Activated CD8-positive, alpha-beta memory T cell treated with anti-CD3 and anti-CD28 coated beads, Interleukin-2, amount 10 ng/mL, durations not matched to agents 7 days and 5 days (primary cell): ENCODE results near the gene SLC26A1. TPM values are rescaled to one million over a fixed set of nuclear protein-coding genes. Genes with fewer than 3 reads are reported as not detected.

ENCODE experiments used
- ATAC-seq: fragments of 150-1000 bp; cut with Tn5 transposase; one replicate; pipeline ENCODE4 v1.10.0; 2021; ENCODE audit warnings: moderate library complexity
- CTCF ChIA-PET: fragments of 350-600 bp; sonication (Branson Sonifier 250); formaldehyde crosslinking; loops from one replicate; lab custom pipeline; 2021; ENCODE audit warnings: antibody characterized with exemption; lab: Charles Lee
- DNase-seq: peaks from one replicate; pipeline ENCODE4 v3.0.0-alpha.2; 2020
- H3K27ac Mint-ChIP-seq: one replicate; pipeline ENCODE4 v1.8.0; 2021; ENCODE audit warnings: mild to moderate bottlenecking, mixed read lengths
- H3K27me3 Mint-ChIP-seq: one replicate; pipeline ENCODE4 v1.8.0; 2021; ENCODE audit warnings: mixed read lengths
- H3K36me3 Mint-ChIP-seq: one replicate; pipeline ENCODE4 v1.8.0; 2021; ENCODE audit warnings: mild to moderate bottlenecking, mixed read lengths
- H3K4me1 Mint-ChIP-seq: one replicate; pipeline ENCODE4 v1.8.0; 2021; ENCODE audit warnings: mixed read lengths
- H3K4me3 Mint-ChIP-seq: one replicate; pipeline ENCODE4 v1.8.0; 2021; ENCODE audit warnings: mild to moderate bottlenecking, moderate library complexity, mixed read lengths
- H3K9me3 Mint-ChIP-seq: one replicate; pipeline ENCODE4 v1.8.0; 2022; ENCODE audit warnings: low read depth, mixed read lengths
- total RNA-seq, 2 experiments: library from RNA; stranded (reverse); gene quantifications; one replicate each; pipeline ENCODE4 v1.2.3, GENCODE V29; 2021

The SLC26A1 gene
- total RNA-seq, 2 experiments from 2014 or later, result not detected

DNA sequence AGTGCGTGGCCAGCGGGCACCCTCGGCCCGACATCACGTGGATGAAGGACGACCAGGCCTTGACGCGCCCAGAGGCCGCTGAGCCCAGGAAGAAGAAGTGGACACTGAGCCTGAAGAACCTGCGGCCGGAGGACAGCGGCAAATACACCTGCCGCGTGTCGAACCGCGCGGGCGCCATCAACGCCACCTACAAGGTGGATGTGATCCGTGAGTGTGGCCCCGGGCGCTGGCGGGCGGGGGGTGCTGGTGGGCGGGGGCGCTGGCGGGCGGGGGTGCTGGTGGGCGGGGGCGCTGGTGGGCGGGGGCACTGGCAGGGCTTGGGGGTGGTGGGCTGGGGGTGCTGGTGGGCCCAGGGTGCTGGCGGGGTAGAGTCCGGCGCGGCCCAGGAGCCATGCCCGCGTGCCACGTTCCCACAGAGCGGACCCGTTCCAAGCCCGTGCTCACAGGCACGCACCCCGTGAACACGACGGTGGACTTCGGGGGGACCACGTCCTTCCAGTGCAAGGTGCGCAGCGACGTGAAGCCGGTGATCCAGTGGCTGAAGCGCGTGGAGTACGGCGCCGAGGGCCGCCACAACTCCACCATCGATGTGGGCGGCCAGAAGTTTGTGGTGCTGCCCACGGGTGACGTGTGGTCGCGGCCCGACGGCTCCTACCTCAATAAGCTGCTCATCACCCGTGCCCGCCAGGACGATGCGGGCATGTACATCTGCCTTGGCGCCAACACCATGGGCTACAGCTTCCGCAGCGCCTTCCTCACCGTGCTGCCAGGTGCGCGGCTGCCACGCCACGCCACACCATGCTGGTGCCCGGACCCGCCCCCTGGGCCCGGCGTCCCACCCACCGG, 30.9 kb upstream of the SLC26A1 start:
- no peaks in the 10 kb centered on the region for H3K27me3 Mint-ChIP-seq
- H3K9me3 Mint-ChIP-seq, result no peaks in the 10 kb centered on the region

DNA sequence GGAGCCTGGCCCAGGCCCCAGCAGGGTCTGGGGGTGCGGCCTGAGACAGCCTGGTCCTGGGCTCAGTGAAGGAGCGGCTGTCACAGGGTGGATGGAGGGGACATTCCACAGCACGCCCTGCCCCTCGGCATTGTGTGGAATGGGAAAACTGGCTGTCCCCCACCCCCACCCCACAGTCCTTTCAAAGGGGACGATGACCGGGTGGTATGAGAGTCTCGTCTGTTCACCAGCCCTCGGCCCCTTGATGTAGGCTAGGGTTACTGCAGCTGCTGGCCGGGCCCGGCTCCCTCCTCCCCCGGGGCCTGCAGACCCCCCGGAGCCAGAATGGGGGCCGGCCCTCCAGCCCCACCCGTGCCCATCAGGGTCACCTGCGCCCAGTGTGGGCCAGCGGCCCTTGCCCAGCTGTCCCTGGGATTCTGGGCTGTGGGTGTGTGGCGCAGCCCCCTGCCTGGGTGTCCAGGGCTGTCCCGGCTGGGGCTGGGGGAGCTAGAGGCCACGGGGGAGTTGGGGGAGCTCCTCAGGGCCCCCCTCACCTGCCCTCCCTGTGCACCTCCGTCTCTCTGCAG, 30.0 kb upstream of the SLC26A1 start:
- Mint-ChIP-seq H3K36me3 (no peaks in the 10 kb centered on the region), H3K4me3 (no peak overlapping the region), H3K27ac (no peak overlapping the region), H3K9me3 (no peaks in the 10 kb centered on the region), H3K27me3 (no peaks in the 10 kb centered on the region), H3K4me1 (peaks cover 5% of the 10 kb centered on the region)
- ATAC-seq, result no peak
- no peak for DNase-seq
- CTCF ChIA-PET, result no interaction called here

More for the DNA sequence above, 30.9 kb upstream of the SLC26A1 start:
- no peaks in the 10 kb centered on the region for H3K36me3 Mint-ChIP-seq
- peaks cover 5% of the 10 kb centered on the region for H3K4me1 Mint-ChIP-seq
- no peak overlapping the region for H3K27ac Mint-ChIP-seq
- CTCF ChIA-PET, result no interaction called here
- DNase-seq, result no peak
- no peak for ATAC-seq
- no peak overlapping the region for H3K4me3 Mint-ChIP-seq

DNA sequence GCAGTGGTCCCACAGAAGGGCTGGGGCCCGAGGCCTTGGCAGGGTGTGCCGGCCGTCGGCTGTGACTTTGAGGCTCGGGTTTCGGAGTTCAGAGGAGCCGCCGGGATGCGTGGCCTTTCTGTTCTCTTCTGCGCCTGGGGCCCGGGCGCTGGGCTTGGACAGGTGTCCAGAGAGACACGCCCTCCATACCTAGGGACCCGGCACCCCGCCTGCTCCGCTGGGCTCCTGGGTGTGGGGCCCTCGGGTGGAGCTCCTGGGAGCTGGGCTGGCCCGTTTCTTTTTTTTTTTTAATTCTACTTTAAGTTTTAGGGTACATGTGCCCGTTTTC, 29.5 kb upstream of the SLC26A1 start:
- DNase-seq (no peak), ATAC-seq (no peak)
- Mint-ChIP-seq H3K9me3 (no peaks in the 10 kb centered on the region), H3K27ac (no peak overlapping the region), H3K4me1 (peaks cover 5% of the 10 kb centered on the region), H3K27me3 (no peaks in the 10 kb centered on the region), H3K4me3 (no peak overlapping the region), H3K36me3 (no peaks in the 10 kb centered on the region)
- CTCF ChIA-PET, result no interaction called here

DNA sequence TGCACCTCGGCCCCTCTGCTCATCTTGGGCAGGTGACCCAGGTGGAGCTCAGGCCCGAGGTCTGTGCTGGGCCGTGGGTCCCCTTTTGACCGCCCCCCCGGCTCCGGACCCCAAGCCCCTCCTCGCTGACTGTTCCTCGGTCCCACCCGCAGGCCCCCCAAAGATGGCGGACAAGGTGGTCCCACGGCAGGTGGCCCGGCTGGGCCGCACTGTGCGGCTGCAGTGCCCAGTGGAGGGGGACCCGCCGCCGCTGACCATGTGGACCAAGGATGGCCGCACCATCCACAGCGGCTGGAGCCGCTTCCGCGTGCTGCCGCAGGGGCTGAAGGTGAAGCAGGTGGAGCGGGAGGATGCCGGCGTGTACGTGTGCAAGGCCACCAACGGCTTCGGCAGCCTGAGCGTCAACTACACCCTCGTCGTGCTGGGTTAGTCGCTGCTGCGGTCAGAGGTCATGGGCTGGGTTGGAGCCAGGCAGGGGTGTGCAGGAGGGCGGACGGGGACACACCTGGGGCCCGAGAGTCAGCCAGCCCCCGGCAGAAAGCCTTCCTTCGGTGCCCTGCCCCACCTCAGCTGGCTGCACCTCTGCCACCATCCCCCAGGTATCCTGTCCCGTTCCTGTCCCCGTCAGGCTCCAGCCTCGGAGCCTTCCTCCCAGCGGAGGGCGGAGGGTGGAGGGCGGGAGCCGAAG, 29.0 kb upstream of the SLC26A1 start:
- Mint-ChIP-seq H3K27ac (no peak overlapping the region), H3K36me3 (no peaks in the 10 kb centered on the region), H3K27me3 (no peaks in the 10 kb centered on the region), H3K9me3 (no peaks in the 10 kb centered on the region), H3K4me3 (no peak overlapping the region), H3K4me1 (peaks cover 5% of the 10 kb centered on the region)
- ATAC-seq, result no peak
- DNase-seq, result no peak
- CTCF ChIA-PET, result no interaction called here

DNA sequence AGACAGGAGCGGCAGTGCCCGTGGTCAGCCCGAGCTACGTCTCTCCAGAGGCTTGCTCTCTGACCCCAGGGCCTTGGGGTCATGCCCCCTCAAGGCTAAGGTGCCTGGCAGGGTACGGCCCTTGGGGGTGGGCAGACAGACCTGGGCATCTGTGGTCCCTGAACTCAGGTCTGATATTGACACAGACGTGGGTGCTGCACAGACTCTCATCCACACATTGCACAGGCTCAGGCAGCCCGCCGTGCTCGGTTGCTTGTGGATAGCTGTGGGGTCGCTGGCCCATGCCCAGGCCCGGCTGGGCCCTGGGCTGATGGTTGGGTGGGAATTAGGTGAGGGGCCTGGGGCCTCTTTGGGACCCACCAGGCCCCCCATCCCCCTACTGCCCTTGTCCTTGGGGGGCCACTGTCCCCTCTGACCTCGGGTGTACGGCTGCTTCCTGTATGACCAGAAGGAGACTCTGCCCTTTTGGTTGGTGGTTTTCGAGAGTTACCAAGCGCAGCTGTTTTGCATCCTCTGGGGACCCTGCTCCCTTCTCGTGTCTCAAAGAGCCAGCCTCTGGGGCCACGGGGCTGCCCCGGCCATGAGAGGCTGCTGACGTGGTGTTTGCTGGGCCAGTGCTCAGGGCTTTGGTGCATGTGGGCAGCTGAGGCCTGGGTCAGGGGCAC, 28.3 kb upstream of the SLC26A1 start:
- ATAC-seq, result no peak
- H3K9me3 Mint-ChIP-seq, result no peaks in the 10 kb centered on the region
- no peaks in the 10 kb centered on the region for H3K36me3 Mint-ChIP-seq

DNA sequence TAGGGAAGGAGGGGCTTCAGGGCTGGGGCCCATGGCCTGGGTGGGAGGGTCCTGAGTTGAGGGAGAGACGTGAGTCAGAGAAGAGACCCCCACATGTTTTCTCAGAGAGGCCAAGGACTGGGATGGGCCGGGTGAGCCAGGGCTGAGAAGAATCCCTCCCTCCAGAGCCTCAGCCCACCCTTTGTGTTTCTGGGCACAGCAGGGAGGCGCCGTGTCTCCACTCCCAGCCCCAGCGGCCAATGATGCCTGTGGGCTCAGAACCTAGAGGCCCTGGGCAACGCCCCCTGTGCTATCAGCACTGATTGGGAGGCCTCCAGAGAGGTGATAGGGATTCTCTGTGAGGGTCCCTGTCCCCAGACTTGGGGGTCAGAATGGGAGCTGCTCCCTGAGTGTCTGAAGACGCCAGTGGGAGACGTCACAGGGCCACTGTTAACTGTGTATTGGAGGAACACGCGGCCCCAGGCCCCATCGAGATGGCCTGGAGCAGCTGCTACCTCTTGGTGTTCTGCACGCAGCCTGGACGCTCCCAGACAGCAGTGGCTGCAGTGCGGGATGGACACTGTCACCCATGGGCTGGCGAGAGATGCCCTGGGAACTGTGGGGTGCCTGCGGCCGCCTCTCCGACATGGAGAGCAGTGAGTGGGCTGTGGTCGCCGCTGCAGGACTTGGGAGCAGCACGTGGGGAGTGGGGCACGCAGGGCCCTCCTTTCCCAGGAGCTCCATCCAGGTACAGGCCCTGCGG, 26.7 kb upstream of the SLC26A1 start:
- no peaks in the 10 kb centered on the region for H3K27me3 Mint-ChIP-seq
- no peak for ATAC-seq
- H3K36me3 Mint-ChIP-seq, result no peaks in the 10 kb centered on the region
- no peak overlapping the region for H3K4me3 Mint-ChIP-seq
- H3K4me1 Mint-ChIP-seq, result no peaks in the 10 kb centered on the region
- H3K27ac Mint-ChIP-seq, result no peak overlapping the region
- DNase-seq, result no peak
- CTCF ChIA-PET, result interaction anchor here (0.9 kb wide), 1 partner anchor 10 kb away, joined by 3 read pairs; no protein-coding TSS in a partner anchor
- H3K9me3 Mint-ChIP-seq, result no peaks in the 10 kb centered on the region

More for the DNA sequence above, 28.3 kb upstream of the SLC26A1 start:
- CTCF ChIA-PET, result no interaction called here
- Mint-ChIP-seq H3K27me3 (no peaks in the 10 kb centered on the region), H3K4me1 (peaks cover 5% of the 10 kb centered on the region), H3K27ac (no peak overlapping the region), H3K4me3 (no peak overlapping the region)
- DNase-seq, result no peak

DNA sequence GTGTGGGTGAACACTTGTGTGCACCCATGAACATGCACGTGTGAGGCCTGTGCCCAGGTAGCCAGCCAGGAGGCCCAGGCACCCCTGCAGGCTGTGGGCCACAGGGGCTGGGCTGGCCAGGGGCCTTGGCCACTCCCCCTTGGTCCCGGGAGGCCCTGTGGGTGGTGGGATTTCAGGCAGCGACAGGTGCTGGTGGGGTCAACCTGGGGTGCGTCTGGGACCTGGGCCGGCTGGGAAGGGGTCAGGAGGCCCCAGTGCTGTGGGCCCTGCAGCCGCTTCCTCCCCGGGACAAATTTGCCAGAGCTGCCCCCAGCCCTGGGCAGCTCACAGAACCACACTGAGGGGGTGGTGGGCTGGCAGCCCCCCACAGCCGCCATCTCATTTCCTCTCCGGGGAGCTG, 26.1 kb upstream of the SLC26A1 start:
- CTCF ChIA-PET, result no interaction called here
- Mint-ChIP-seq H3K9me3 (no peaks in the 10 kb centered on the region), H3K27ac (no peak overlapping the region), H3K36me3 (no peaks in the 10 kb centered on the region), H3K4me3 (no peak overlapping the region), H3K27me3 (no peaks in the 10 kb centered on the region), H3K4me1 (no peaks in the 10 kb centered on the region)
- ATAC-seq (no peak), DNase-seq (no peak)

DNA sequence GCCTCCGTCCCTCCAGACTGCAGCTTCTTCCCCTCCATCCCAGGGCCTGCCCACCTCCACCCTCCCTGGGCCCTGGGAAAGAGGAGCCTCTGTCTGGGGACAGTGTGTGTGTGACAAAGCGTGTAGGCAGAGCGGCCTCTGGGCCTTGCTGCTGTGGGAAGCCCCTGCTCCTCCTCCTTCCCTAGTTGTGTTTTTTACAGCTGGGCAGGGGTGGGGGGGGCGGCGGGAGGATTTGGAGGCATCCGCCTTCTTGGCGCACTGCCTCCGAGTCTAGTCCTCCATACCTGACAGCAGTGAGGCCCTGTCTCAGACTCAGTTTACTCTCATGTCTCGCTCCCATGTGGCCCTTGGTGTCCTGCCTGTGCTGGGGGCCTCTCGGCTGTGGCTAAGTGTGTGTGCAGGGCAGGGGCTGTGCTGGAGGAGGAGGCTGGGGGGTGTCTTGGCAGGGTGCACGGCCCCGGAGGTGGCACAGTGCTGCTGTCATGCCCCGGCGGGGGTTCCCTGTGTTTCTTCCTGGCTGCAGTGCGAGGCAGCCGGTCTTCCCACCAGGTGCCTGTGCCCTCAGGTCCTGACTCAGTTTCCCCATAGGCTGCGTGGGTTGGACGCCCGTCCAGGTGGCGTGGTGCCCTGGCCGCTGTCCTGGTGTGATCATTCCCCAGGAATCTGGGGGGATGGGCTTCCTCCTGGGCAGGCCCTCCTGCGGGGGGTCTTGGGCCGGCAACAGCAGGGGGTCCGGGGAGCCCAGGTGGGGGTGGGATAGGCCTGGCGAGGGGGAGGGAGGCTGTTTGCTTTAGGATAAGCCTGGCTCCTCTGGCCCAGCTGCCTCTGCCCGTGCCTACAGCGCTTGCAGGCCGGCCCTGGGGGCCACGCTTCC, 25.2 kb upstream of the SLC26A1 start:
- CTCF ChIA-PET, result no interaction called here
- H3K27ac Mint-ChIP-seq, result no peak overlapping the region
- no peak overlapping the region for H3K4me3 Mint-ChIP-seq
- no peaks in the 10 kb centered on the region for H3K9me3 Mint-ChIP-seq
- no peaks in the 10 kb centered on the region for H3K27me3 Mint-ChIP-seq
- H3K4me1 Mint-ChIP-seq, result no peaks in the 10 kb centered on the region
- no peak for ATAC-seq
- H3K36me3 Mint-ChIP-seq, result no peaks in the 10 kb centered on the region
- no peak for DNase-seq

DNA sequence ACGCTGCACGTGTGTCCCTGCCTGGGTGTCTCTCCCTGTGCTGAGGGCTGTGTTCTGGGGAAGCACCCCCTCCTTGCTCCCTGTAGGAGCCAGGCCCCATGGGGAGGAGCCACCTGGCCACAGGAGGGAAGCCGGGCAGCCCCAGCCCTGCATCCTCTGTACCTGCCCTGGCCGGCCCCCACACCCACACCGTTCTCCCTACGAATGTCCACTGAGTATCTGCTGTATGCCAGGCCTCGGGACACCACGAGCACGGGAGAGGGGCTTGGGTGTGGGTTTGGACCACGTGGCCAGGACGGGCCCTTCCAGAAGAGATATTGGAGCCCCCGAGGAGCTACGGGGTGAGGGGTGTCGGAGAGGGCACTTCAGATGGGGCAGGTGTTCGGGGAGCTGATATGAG, 24.5 kb upstream of the SLC26A1 start:
- Mint-ChIP-seq H3K4me3 (no peak overlapping the region), H3K9me3 (no peaks in the 10 kb centered on the region), H3K27ac (no peak overlapping the region), H3K36me3 (no peaks in the 10 kb centered on the region), H3K27me3 (no peaks in the 10 kb centered on the region), H3K4me1 (no peaks in the 10 kb centered on the region)
- CTCF ChIA-PET, result no interaction called here
- ATAC-seq (no peak), DNase-seq (no peak)

DNA sequence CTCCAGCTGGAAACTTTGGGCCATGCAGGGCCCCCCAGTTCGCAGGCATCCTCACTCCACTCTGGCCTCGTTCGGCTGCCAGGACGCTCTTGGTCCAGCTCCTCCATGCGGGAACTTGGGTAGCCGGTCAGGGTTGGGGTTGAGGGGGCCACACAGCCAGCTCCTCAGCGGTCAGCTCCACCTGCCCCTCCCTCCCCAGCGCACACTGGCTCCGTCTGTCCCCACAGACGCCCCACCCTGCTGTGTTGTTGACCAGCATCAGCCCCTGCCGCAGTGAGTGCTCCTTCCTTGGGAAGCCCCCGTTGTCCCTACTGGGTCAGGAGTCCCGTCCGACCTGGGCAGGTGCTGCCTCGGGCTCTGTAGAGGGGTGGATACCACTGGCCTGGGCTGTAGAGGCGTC, 24.0 kb upstream of the SLC26A1 start:
- H3K36me3 Mint-ChIP-seq, result no peaks in the 10 kb centered on the region
- H3K27ac Mint-ChIP-seq, result no peak overlapping the region
- H3K27me3 Mint-ChIP-seq, result no peaks in the 10 kb centered on the region
- CTCF ChIA-PET, result no interaction called here
- DNase-seq (no peak), ATAC-seq (no peak)
- H3K4me3 Mint-ChIP-seq, result no peak overlapping the region
- H3K4me1 Mint-ChIP-seq, result peaks cover 2% of the 10 kb centered on the region
- no peaks in the 10 kb centered on the region for H3K9me3 Mint-ChIP-seq

DNA sequence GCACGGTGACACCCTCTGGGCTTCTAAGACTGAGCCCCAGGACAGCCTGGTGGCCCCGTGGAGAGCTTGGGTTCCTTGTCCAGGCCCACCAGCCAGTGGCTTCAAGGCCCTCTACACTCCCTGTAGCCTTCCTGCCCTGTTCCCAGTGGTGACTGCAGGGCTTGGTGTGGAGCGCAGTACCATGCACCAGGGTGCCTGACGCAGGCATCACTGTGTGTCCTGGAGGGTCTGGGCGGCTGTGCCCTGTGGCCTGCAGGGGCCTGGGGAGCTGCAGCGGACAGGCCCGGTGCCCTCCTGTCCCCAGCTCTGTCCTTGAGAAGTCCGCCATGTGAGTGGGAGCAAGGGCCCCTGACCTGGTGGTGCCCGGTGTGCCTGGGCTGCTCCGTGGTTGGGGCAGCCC, 22.5 kb upstream of the SLC26A1 start:
- ATAC-seq, result no peak
- no peaks in the 10 kb centered on the region for H3K9me3 Mint-ChIP-seq
- H3K27me3 Mint-ChIP-seq, result no peaks in the 10 kb centered on the region
- no peak overlapping the region for H3K4me3 Mint-ChIP-seq
- no peaks in the 10 kb centered on the region for H3K36me3 Mint-ChIP-seq
- CTCF ChIA-PET, result no interaction called here
- DNase-seq, result no peak
- peaks cover 2% of the 10 kb centered on the region for H3K4me1 Mint-ChIP-seq
- no peak overlapping the region for H3K27ac Mint-ChIP-seq

DNA sequence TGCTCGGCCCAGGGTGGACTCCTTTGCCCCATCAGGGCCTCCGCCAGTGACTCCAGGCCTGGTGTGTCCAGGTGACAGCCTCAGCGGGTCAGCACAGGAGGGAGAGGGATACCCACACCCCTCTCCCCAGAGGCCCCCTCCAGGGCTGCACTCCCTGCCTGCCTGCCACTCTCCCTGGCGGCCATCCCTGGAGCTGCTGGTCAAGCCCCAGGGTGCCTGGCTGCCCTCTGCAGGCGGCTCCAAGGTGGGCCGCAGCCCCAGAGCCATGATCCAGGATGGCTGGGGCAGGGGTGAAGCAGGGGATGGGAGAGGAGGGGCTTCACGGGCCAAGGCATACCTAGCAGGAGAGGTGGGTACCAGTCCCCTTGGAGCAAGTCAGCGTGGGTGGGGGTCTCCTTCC, 22.0 kb upstream of the SLC26A1 start:
- no peak overlapping the region for H3K4me3 Mint-ChIP-seq
- no peak for DNase-seq
- H3K4me1 Mint-ChIP-seq, result peaks cover 7% of the 10 kb centered on the region
- H3K27me3 Mint-ChIP-seq, result no peaks in the 10 kb centered on the region
- no peaks in the 10 kb centered on the region for H3K9me3 Mint-ChIP-seq
- no peak for ATAC-seq
- H3K27ac Mint-ChIP-seq, result no peak overlapping the region
- CTCF ChIA-PET, result no interaction called here
- no peaks in the 10 kb centered on the region for H3K36me3 Mint-ChIP-seq
